Stimulated activated CD8-positive, alpha-beta memory T cell treated with anti-CD3 and anti-CD28 coated beads, Interleukin-12 subunit alpha, Interleukin-12 subunit beta, amount 100 ng/mL, for 1 hour (primary cell): ENCODE results near the gene GAL3ST2.
"Not testable (repeated sequence)": the region's sequence is repeated elsewhere in the genome, so short reads cannot be mapped to it uniquely, and the experiment has no call there.

Experiments used
- DNase-seq: peaks from one replicate; pipeline ENCODE4 v3.0.0-alpha.2; 2020; ENCODE audit warnings: low read depth

Gene GAL3ST2

GRCh38 chr2:241795021-241795999 is 18.7 kb downstream of the GAL3ST2 start:
- DNase-seq, result no peak

- DNase-seq, result no peak
Measured at GRCh38 chr2:241796209-241796608, 19.6 kb downstream of the GAL3ST2 start.

GRCh38 chr2:241796610-241797138 is 20.1 kb downstream of the GAL3ST2 start:
- DNase-seq, result no peak

- DNase-seq, result no peak
Measured at GRCh38 chr2:241797441-241798080, 20.9 kb downstream of the GAL3ST2 start.

GRCh38 chr2:241798081-241798630 is 21.5 kb downstream of the GAL3ST2 start:
- DNase-seq, result no peak

- DNase-seq, result no peak
Measured at GRCh38 chr2:241798631-241799521, 22.3 kb downstream of the GAL3ST2 start.

GRCh38 chr2:241799522-241800197 is 23.0 kb downstream of the GAL3ST2 start:
- DNase-seq, result no peak

- DNase-seq, result not testable (repeated sequence)
Measured at GRCh38 chr2:241800198-241800903, 23.7 kb downstream of the GAL3ST2 start.

- no peak for DNase-seq
Measured at GRCh38 chr2:241801611-241802420, 25.2 kb downstream of the GAL3ST2 start.

GRCh38 chr2:241802421-241803318 is 26.0 kb downstream of the GAL3ST2 start:
- no peak for DNase-seq

GRCh38 chr2:241803387-241804325 is 27.0 kb downstream of the GAL3ST2 start:
- DNase-seq, result no peak

GRCh38 chr2:241804326-241805229 is 28.0 kb downstream of the GAL3ST2 start:
- no peak for DNase-seq

GRCh38 chr2:241806217-241806616 is 29.6 kb downstream of the GAL3ST2 start:
- DNase-seq, result not testable (repeated sequence)

GRCh38 chr2:241808051-241808720 is 31.6 kb downstream of the GAL3ST2 start:
- no peak for DNase-seq

- no peak for DNase-seq
Measured at GRCh38 chr2:241808721-241809382, 32.2 kb downstream of the GAL3ST2 start, which contains the start of gene NEU4. NEU4 (plus strand) TSS chr2:241809193; CDS start chr2:241814485, 5,292 bp downstream.
